Measurements from ENCODE around the gene CCNG2. TPM values are rescaled to one million over a fixed set of nuclear protein-coding genes. Genes with fewer than 3 reads are reported as not detected.

CCNG2 gene
- total and polyA plus RNA-seq, 4 donors, result 1.2 to 10.8 (median 4.1) TPM

DNA sequence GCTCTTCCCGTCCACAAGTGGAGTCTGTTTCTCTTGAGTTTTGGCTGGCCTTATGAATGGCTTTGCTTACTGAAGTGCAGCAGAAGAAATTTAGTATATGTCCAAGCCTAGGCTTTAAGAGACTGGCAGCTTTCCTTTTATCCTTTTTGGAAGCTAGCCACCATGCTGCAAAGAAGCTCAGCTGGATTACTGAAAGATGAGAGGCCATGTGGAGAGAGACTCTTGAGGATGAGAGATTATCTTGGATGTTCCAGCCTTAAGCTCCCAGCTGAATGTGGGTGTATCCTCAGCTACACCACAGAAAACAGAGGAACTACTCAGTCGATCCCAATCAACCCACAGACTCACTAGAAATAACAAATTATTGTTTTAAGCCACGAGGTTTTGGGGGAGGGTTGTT, 12.5 kb downstream of the CCNG2 start:
- no peak for TF ChIP-seq FOXA1 (IDR thresholded peaks at IDR 0.05)
- no peak for TF ChIP-seq EGR1 (IDR thresholded peaks at IDR 0.05; ENCODE audit: low read depth in 2 of 2)
- Histone ChIP-seq H3K27ac (ENCODE audit: low read depth in 1 of 2, low read length in 2 of 2) (no peak overlapping the region), H3K4me1 (ENCODE audit: control insufficient read depth in 4 of 4, insufficient read depth in 4 of 4, low read length in 3 of 4) (no peaks in the 10 kb centered on the region), H3K9ac (ENCODE audit: low read depth in 1 of 2, low read length in 2 of 2) (no peak overlapping the region), H3K27me3 (ENCODE audit: control insufficient read depth in 4 of 4, insufficient read depth in 4 of 4, low read length in 3 of 4) (no peaks in the 10 kb centered on the region), H3K9me3 (ENCODE audit: control insufficient read depth in 4 of 4, low read length in 3 of 4) (no peaks in the 10 kb centered on the region), H3K36me3 (ENCODE audit: control insufficient read depth in 4 of 4, insufficient read depth in 3 of 4, low read depth in 1 of 4, low read length in 3 of 4) (peaks cover 0 to 25% (median 8%) of the 10 kb centered on the region in 4 donors), H3K4me3 (ENCODE audit: low read depth in 1 of 3, low read length in 3 of 3) (no peak overlapping the region)
- 71% methylated on average over 3 of the region's 3 CpGs for WGBS
- DNase-seq (ENCODE audit: low spot score), result no peak

GRCh38 chr4:77170926-77171325, 13.9 kb downstream of the CCNG2 start:
- Histone ChIP-seq H3K27me3 (ENCODE audit: control insufficient read depth in 4 of 4, insufficient read depth in 4 of 4, low read length in 3 of 4) (no peaks in the 10 kb centered on the region), H3K4me3 (ENCODE audit: low read depth in 1 of 3, low read length in 3 of 3) (no peak overlapping the region), H3K9ac (ENCODE audit: low read depth in 1 of 2, low read length in 2 of 2) (no peak overlapping the region), H3K27ac (ENCODE audit: low read depth in 1 of 2, low read length in 2 of 2) (no peak overlapping the region), H3K36me3 (ENCODE audit: control insufficient read depth in 4 of 4, insufficient read depth in 3 of 4, low read depth in 1 of 4, low read length in 3 of 4) (peaks cover 0 to 14% (median 2%) of the 10 kb centered on the region in 4 donors), H3K9me3 (ENCODE audit: control insufficient read depth in 4 of 4, low read length in 3 of 4) (no peaks in the 10 kb centered on the region), H3K4me1 (ENCODE audit: control insufficient read depth in 4 of 4, insufficient read depth in 4 of 4, low read length in 3 of 4) (no peaks in the 10 kb centered on the region)
- WGBS, result 94% methylated on average over 4 of the region's 4 CpGs
- no peak for DNase-seq (ENCODE audit: low spot score)
- TF ChIP-seq FOXA2 (IDR thresholded peaks at IDR 0.05) (no peak), HNF4A (conservative IDR thresholded peaks at IDR 0.05) (no peak), FOXA1 (IDR thresholded peaks at IDR 0.05) (no peak), YY1 (IDR thresholded peaks at IDR 0.05) (no peak), EGR1 (IDR thresholded peaks at IDR 0.05; ENCODE audit: low read depth in 2 of 2) (no peak), JUND (IDR thresholded peaks at IDR 0.05) (no peak), TAF1 (conservative IDR thresholded peaks at IDR 0.05) (no peak), SP1 (IDR thresholded peaks at IDR 0.05) (no peak), NR2F2 (IDR thresholded peaks at IDR 0.05) (no peak), CTCF (IDR thresholded peaks at IDR 0.05; ENCODE audit: low read depth, low read length, missing input control) (no peak), HNF4G (IDR thresholded peaks at IDR 0.05) (no peak), RAD21 (IDR thresholded peaks at IDR 0.05) (no peak), RXRA (IDR thresholded peaks at IDR 0.05) (no peak), GABPA (IDR thresholded peaks at IDR 0.05 in 1 of 2, conservative IDR thresholded peaks at IDR 0.05 in 1 of 2) (no peak)
- TF ChIP-seq, protein P1, sequence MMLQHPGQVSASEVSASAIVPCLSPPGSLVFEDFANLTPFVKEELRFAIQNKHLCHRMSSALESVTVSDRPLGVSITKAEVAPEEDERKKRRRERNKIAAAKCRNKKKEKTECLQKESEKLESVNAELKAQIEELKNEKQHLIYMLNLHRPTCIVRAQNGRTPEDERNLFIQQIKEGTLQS (IDR thresholded peaks at IDR 0.05), result no peak
- TF ChIP-seq, protein P2, sequence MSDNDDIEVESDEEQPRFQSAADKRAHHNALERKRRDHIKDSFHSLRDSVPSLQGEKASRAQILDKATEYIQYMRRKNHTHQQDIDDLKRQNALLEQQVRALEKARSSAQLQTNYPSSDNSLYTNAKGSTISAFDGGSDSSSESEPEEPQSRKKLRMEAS (IDR thresholded peaks at IDR 0.05), result no peak
- TF ChIP-seq, protein P3, sequence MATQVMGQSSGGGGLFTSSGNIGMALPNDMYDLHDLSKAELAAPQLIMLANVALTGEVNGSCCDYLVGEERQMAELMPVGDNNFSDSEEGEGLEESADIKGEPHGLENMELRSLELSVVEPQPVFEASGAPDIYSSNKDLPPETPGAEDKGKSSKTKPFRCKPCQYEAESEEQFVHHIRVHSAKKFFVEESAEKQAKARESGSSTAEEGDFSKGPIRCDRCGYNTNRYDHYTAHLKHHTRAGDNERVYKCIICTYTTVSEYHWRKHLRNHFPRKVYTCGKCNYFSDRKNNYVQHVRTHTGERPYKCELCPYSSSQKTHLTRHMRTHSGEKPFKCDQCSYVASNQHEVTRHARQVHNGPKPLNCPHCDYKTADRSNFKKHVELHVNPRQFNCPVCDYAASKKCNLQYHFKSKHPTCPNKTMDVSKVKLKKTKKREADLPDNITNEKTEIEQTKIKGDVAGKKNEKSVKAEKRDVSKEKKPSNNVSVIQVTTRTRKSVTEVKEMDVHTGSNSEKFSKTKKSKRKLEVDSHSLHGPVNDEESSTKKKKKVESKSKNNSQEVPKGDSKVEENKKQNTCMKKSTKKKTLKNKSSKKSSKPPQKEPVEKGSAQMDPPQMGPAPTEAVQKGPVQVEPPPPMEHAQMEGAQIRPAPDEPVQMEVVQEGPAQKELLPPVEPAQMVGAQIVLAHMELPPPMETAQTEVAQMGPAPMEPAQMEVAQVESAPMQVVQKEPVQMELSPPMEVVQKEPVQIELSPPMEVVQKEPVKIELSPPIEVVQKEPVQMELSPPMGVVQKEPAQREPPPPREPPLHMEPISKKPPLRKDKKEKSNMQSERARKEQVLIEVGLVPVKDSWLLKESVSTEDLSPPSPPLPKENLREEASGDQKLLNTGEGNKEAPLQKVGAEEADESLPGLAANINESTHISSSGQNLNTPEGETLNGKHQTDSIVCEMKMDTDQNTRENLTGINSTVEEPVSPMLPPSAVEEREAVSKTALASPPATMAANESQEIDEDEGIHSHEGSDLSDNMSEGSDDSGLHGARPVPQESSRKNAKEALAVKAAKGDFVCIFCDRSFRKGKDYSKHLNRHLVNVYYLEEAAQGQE (IDR thresholded peaks at IDR 0.05), result no peak
- TF ChIP-seq, protein P4, sequence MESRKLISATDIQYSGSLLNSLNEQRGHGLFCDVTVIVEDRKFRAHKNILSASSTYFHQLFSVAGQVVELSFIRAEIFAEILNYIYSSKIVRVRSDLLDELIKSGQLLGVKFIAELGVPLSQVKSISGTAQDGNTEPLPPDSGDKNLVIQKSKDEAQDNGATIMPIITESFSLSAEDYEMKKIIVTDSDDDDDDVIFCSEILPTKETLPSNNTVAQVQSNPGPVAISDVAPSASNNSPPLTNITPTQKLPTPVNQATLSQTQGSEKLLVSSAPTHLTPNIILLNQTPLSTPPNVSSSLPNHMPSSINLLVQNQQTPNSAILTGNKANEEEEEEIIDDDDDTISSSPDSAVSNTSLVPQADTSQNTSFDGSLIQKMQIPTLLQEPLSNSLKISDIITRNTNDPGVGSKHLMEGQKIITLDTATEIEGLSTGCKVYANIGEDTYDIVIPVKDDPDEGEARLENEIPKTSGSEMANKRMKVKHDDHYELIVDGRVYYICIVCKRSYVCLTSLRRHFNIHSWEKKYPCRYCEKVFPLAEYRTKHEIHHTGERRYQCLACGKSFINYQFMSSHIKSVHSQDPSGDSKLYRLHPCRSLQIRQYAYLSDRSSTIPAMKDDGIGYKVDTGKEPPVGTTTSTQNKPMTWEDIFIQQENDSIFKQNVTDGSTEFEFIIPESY (IDR thresholded peaks at IDR 0.05), result no peak
